Measurements from ENCODE around the gene PTPRD. TPM values are rescaled to one million over a fixed set of nuclear protein-coding genes. Genes with fewer than 3 reads are reported as not detected.

Gene PTPRD
- total RNA-seq, 3 donors from 2014 or later (not counting 1 experiment from before 2014, with no cell fraction given) = 0.05 to 0.68 TPM; not detected in 1

DNA sequence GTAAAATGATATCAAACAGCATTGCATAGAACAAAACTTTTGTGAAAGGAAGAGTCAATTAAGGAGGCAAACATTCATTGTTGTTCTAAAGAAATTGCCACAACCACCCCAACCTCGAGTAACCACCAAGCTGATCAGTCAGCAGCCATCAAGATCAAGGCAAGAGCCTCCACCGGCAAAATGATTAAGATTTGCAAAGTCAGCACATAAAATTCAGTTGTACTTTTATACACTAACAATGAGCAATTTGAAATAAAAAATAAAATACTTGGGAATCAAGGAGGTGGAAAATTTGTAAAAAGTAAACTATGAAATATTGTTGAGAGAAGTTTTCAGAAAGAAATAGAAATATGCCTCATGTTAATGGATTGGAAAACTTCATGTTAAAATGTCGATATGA, 1118.5 kb downstream of the PTPRD start:
- H3K4me3 Mint-ChIP-seq = no peak overlapping the region
- no peak for DNase-seq
- intact Hi-C loops (cut with micrococcal nuclease) = no loop called here
- Histone ChIP-seq H3K36me3 (ENCODE audit: control insufficient read depth, insufficient read depth, low read length) (no peaks in the 10 kb centered on the region), H3K27ac (ENCODE audit: low read length) (no peak overlapping the region), H3K9me3 (ENCODE audit: control insufficient read depth, insufficient read depth, low read length) (peaks cover 7% of the 10 kb centered on the region), H3K4me1 (ENCODE audit: control insufficient read depth, insufficient read depth, low read length) (no peaks in the 10 kb centered on the region), H3K27me3 (ENCODE audit: control insufficient read depth, insufficient read depth, low read length) (no peaks in the 10 kb centered on the region), H3K4me3 (ENCODE audit: low read length) (no peak overlapping the region)
- H3K9me3 Mint-ChIP-seq = peaks cover 18 to 19% of the 10 kb centered on the region in 2 donors
- 85% methylated on average over 2 of the region's 3 CpGs for WGBS (ENCODE audit: insufficient coverage)
- TF ChIP-seq, protein P1, sequence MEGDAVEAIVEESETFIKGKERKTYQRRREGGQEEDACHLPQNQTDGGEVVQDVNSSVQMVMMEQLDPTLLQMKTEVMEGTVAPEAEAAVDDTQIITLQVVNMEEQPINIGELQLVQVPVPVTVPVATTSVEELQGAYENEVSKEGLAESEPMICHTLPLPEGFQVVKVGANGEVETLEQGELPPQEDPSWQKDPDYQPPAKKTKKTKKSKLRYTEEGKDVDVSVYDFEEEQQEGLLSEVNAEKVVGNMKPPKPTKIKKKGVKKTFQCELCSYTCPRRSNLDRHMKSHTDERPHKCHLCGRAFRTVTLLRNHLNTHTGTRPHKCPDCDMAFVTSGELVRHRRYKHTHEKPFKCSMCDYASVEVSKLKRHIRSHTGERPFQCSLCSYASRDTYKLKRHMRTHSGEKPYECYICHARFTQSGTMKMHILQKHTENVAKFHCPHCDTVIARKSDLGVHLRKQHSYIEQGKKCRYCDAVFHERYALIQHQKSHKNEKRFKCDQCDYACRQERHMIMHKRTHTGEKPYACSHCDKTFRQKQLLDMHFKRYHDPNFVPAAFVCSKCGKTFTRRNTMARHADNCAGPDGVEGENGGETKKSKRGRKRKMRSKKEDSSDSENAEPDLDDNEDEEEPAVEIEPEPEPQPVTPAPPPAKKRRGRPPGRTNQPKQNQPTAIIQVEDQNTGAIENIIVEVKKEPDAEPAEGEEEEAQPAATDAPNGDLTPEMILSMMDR (IDR thresholded peaks at IDR 0.05) = no peak
- peaks cover 10% of the 10 kb centered on the region for H3K36me3 Mint-ChIP-seq
- no peaks in the 10 kb centered on the region for H3K27me3 Mint-ChIP-seq (ENCODE audit: low read depth in 2 of 2)
- no peak for ATAC-seq
- no peak overlapping the region for H3K27ac Mint-ChIP-seq
- H3K4me1 Mint-ChIP-seq = no peaks in the 10 kb centered on the region

DNA sequence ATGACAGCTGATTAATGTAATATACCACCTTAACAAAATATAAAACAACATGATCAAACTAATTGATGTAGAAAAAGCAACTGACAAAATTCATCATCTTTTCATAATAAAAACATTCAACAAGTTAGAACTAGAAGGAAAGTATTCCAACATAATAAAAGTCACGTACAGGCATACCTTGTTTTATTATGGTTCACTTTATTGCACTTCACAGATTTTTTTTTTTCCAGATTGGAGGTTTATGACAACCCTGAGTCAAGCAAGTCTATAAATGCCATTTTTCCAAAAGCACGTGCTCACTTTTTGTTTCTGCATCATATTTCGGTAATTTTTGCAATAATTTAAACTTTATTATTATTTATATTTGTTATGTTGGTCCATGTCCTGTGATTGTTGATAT, 1120.3 kb downstream of the PTPRD start:
- H3K27me3 ChIP-seq (ENCODE audit: control insufficient read depth, insufficient read depth, low read length) = no peaks in the 10 kb centered on the region
- H3K4me1 ChIP-seq (ENCODE audit: control insufficient read depth, insufficient read depth, low read length) = no peaks in the 10 kb centered on the region
- no peaks in the 10 kb centered on the region for H3K4me1 Mint-ChIP-seq
- intact Hi-C loops (cut with micrococcal nuclease) = no loop called here
- TF ChIP-seq, protein P1 (IDR thresholded peaks at IDR 0.05) = no peak
- no peak for ATAC-seq
- H3K36me3 Mint-ChIP-seq = peaks cover 10% of the 10 kb centered on the region
- peaks cover 19% of the 10 kb centered on the region in 2 donors for H3K9me3 Mint-ChIP-seq
- H3K27ac ChIP-seq (ENCODE audit: low read length) = no peak overlapping the region
- peaks cover 7% of the 10 kb centered on the region for H3K9me3 ChIP-seq (ENCODE audit: control insufficient read depth, insufficient read depth, low read length)
- no peaks in the 10 kb centered on the region for H3K36me3 ChIP-seq (ENCODE audit: control insufficient read depth, insufficient read depth, low read length)
- H3K4me3 ChIP-seq (ENCODE audit: low read length) = no peak overlapping the region
- no peak for DNase-seq
- H3K4me3 Mint-ChIP-seq = no peak overlapping the region
- H3K27me3 Mint-ChIP-seq (ENCODE audit: low read depth in 2 of 2) = no peaks in the 10 kb centered on the region
- WGBS (ENCODE audit: insufficient coverage) = 50% methylated on average over 1 of the region's 3 CpGs
- H3K27ac Mint-ChIP-seq = no peak overlapping the region

DNA sequence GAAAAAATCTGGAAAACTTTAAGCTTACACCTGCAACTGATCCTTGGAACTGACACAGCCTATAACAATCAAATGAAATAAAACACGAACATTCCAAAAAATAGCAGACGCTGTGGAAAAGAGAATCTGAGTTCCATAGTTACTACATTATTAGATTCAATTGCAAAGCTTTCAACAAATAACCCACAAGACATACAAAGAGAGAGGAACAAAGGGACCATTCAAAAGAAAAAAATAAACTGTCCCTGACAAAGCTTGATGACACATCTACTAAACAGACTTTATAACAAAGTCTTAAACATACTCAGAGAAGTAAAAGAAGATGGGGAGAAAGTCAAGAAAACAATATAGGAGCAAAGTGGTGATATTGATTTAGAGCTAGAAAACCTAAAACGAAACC, 1123.6 kb downstream of the PTPRD start:
- ATAC-seq = no peak
- peaks cover 17% of the 10 kb centered on the region in 2 donors for H3K9me3 Mint-ChIP-seq
- intact Hi-C loops (cut with micrococcal nuclease) = no loop called here
- no peaks in the 10 kb centered on the region for H3K4me1 ChIP-seq (ENCODE audit: control insufficient read depth, insufficient read depth, low read length)
- H3K4me3 ChIP-seq (ENCODE audit: low read length) = no peak overlapping the region
- no peak for DNase-seq
- WGBS (ENCODE audit: insufficient coverage) = 100% methylated on average over 1 of the region's 3 CpGs
- peaks cover 4% of the 10 kb centered on the region for H3K36me3 Mint-ChIP-seq
- H3K4me3 Mint-ChIP-seq = no peak overlapping the region
- H3K4me1 Mint-ChIP-seq = no peaks in the 10 kb centered on the region
- no peak overlapping the region for H3K27ac ChIP-seq (ENCODE audit: low read length)
- H3K27me3 Mint-ChIP-seq (ENCODE audit: low read depth in 2 of 2) = no peaks in the 10 kb centered on the region
- no peaks in the 10 kb centered on the region for H3K27me3 ChIP-seq (ENCODE audit: control insufficient read depth, insufficient read depth, low read length)
- no peaks in the 10 kb centered on the region for H3K9me3 ChIP-seq (ENCODE audit: control insufficient read depth, insufficient read depth, low read length)
- TF ChIP-seq, protein P1 (IDR thresholded peaks at IDR 0.05) = no peak
- no peaks in the 10 kb centered on the region for H3K36me3 ChIP-seq (ENCODE audit: control insufficient read depth, insufficient read depth, low read length)
- H3K27ac Mint-ChIP-seq = no peak overlapping the region

DNA sequence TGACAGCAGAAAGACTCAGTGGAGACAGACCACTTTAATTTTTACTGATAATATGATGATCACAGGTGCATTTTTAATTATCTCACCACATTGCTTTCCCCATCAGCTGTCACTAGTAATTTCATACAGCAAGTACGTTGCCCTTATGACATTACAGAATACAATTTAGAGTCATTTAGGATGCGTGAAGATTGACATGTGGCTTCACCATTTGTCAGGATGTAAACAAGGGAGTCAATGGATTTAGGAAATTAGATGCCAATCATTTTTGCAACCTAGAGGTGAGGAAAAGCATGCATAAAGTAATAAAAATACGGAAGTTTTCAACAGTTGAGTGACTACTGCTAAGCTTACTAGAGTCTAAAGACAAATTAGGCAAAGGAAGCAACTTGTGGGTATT, 1129.6 kb downstream of the PTPRD start:
- WGBS (ENCODE audit: insufficient coverage) = 64% methylated on average over 3 of the region's 3 CpGs
- Mint-ChIP-seq H3K27me3 (ENCODE audit: low read depth in 2 of 2) (no peaks in the 10 kb centered on the region), H3K36me3 (no peaks in the 10 kb centered on the region), H3K4me1 (no peaks in the 10 kb centered on the region), H3K4me3 (no peak overlapping the region), H3K9me3 (peaks cover 11 to 15% of the 10 kb centered on the region in 2 donors), H3K27ac (no peak overlapping the region)
- intact Hi-C loops (cut with micrococcal nuclease) = no loop called here
- no peak for DNase-seq
- Histone ChIP-seq H3K9me3 (ENCODE audit: control insufficient read depth, insufficient read depth, low read length) (no peaks in the 10 kb centered on the region), H3K36me3 (ENCODE audit: control insufficient read depth, insufficient read depth, low read length) (no peaks in the 10 kb centered on the region), H3K27me3 (ENCODE audit: control insufficient read depth, insufficient read depth, low read length) (no peaks in the 10 kb centered on the region), H3K4me3 (ENCODE audit: low read length) (no peak overlapping the region), H3K27ac (ENCODE audit: low read length) (no peak overlapping the region), H3K4me1 (ENCODE audit: control insufficient read depth, insufficient read depth, low read length) (no peaks in the 10 kb centered on the region)
- TF ChIP-seq, protein P1 (IDR thresholded peaks at IDR 0.05) = no peak
- ATAC-seq = no peak
